K562 (cell line): ENCODE data around the gene TARBP1. TPM values are rescaled to one million over a fixed set of nuclear protein-coding genes. Genes with fewer than 3 reads are reported as not detected.

Experiments
- CLOCK ChIP-seq: fragments of 250-450 bp; sonication (Bioruptor Pico); IDR thresholded peaks from 2 replicates; pipeline ENCODE4 v1.4.0; 2020; ENCODE audit warnings: mild to moderate bottlenecking, moderate library complexity, borderline replicate concordance
- CREB3L1 ChIP-seq: fragments of 450-650 bp; IDR thresholded peaks from 2 replicates; pipeline ENCODE4 v1.6.1; 2014; ENCODE audit warnings: low read depth, mild to moderate bottlenecking, moderate library complexity, borderline replicate concordance
- DPF2 ChIP-seq: fragments of 450-650 bp; IDR thresholded peaks from 2 replicates; pipeline ENCODE4 v1.6.1; 2016
- EGR1 ChIP-seq: fragments of 450-650 bp; conservative IDR thresholded peaks from 2 replicates; pipeline ENCODE4 v1.6.1; 2017; ENCODE audit warnings: mild to moderate bottlenecking
- ELK3 ChIP-seq: fragments of 450-650 bp; formaldehyde crosslinking; IDR thresholded peaks from 2 replicates; pipeline ENCODE4 v1.4.0; 2020; ENCODE audit warnings: mild to moderate bottlenecking
- NFE2 ChIP-seq: IDR thresholded peaks from 2 replicates; pipeline ENCODE4 v1.6.1; 2014; ENCODE audit warnings: antibody characterized with exemption, low read depth
- NR2F6 ChIP-seq: fragments of 450-650 bp; formaldehyde crosslinking; IDR thresholded peaks from 2 replicates; pipeline ENCODE4 v1.4.0; 2020; ENCODE audit warnings: mild to moderate bottlenecking
- PHF8 ChIP-seq: fragments of 200-600 bp; sonication (generic); IDR thresholded peaks from 2 replicates; pipeline ENCODE4 v1.6.1; 2012; ENCODE audit warnings: mixed run types, mild to moderate bottlenecking, inconsistent platforms, low read length, moderate library complexity, borderline replicate concordance
- POLR2AphosphoS5 ChIP-seq: IDR thresholded peaks from 2 replicates; pipeline ENCODE4 v1.6.1; 2011; ENCODE audit warnings: mild to moderate bottlenecking, low read depth, low read length, moderate library complexity; ENCODE audit not compliant: control insufficient read depth, insufficient read depth
- TAF7 ChIP-seq: fragments of 450-650 bp; IDR thresholded peaks from 2 replicates; pipeline ENCODE4 v1.6.1; 2016; ENCODE audit warnings: missing genetic modification characterization, missing compliant biosample characterization
- XRCC5 ChIP-seq: fragments of 200-400 bp; formaldehyde crosslinking; IDR thresholded peaks from 2 replicates; pipeline ENCODE4 v1.6.1; 2017; ENCODE audit warnings: low read depth, mild to moderate bottlenecking, low read length
- ZNF253 ChIP-seq: fragments of 250-450 bp; sonication (Bioruptor Pico); conservative IDR thresholded peaks from 2 replicates; pipeline ENCODE4 v1.6.1; 2021; ENCODE audit warnings: mild to moderate bottlenecking
- ZNF324 ChIP-seq: fragments of 250-450 bp; sonication (Bioruptor Pico); IDR thresholded peaks from 2 replicates; pipeline ENCODE4 v1.4.0; 2020; ENCODE audit warnings: mild to moderate bottlenecking
- ZNF347 ChIP-seq: fragments of 450-650 bp; formaldehyde crosslinking; IDR thresholded peaks from 2 replicates; pipeline ENCODE4 v1.4.0; 2020; ENCODE audit warnings: low read depth, mild to moderate bottlenecking, moderate library complexity
- ZNF551 ChIP-seq: fragments of 250-450 bp; sonication (Bioruptor Pico); IDR thresholded peaks from 2 replicates; pipeline ENCODE4 v1.5.0; 2021; ENCODE audit warnings: mild to moderate bottlenecking, moderate library complexity
- polyA plus RNA-seq, 8 experiments: library from polyadenylated mRNA; depleted of rRNA in 4 of 8; stranded (reverse) in 5 of 8; unstranded in 3 of 8; fragments of >200 nt; fragmentation: Nextera tagmentation in 2 of 8; fragmentation: Illumina TruSeq in 1 of 8; extraction: Ambion mirVana in 2 of 8; extraction: Trizol in 1 of 8; gene quantifications; 2 replicates each; pipeline versions ENCODE4 v1.2.1 to v1.2.3, GENCODE V29; 2011 to 2014; ENCODE audit warnings: inconsistent platforms in 1 of 8, missing spikeins in 1 of 8
- total RNA-seq, 7 experiments: library from RNA; depleted of rRNA in 6 of 7; stranded (reverse); fragments of >200 nt in 6 of 7; fragmentation: Illumina TruSeq in 2 of 7; extraction: Trizol in 2 of 7; gene quantifications; 2 replicates each; pipeline versions ENCODE4 v1.2.1 to v1.2.3, GENCODE V29; 2011 to 2021; ENCODE audit warnings: low replicate concordance in 1 of 7

The TARBP1 gene
- total and polyA plus RNA-seq, 9 of the 15 experiments (the other 6 are each of a cell fraction or from before 2014, with no cell fraction given): 8.8 to 48.0 (median 22.9) TPM

GRCh38 chr1:234361102-234361603, 117.8 kb downstream of the TARBP1 start (continued):
- TF ChIP-seq DPF2 (peak; percentile 76; the same call in 1 of the 2 replicates), XRCC5 (no peak), ZNF551 (no peak), EGR1 (no peak), ZNF324 (no peak), PHF8 (no peak), CREB3L1 (no peak), ZNF347 (CRISPR knock-in tag) (no peak), NFE2 (peak; percentile 29; the same call in 1 of the 2 replicates), ZNF253 (CRISPR knock-in tag) (no peak), CLOCK (CRISPR knock-in tag) (0 out of 2 replicates have a peak, but pooled peaks have one; percentile 25), TAF7 (tag) (no peak), NR2F6 (no peak), ELK3 (CRISPR knock-in tag) (no peak), POLR2AphosphoS5 (no peak)
